NCI-H2081 (cell line): ENCODE measurements around the gene CPLX4.

Experiments used
- DNase-seq, 2 experiments: peaks; one replicate each; lab custom pipeline; 2025; lab: John Stamatoyannopoulos, UW

CPLX4 gene

GRCh38 chr18:59306640-59307039 lies 11.8 kb downstream of the CPLX4 start:
- DNase-seq, result no peak

GRCh38 chr18:59305295-59305694 lies 13.2 kb downstream of the CPLX4 start:
- no peak for DNase-seq

- DNase-seq, result no peak
Observed at GRCh38 chr18:59303656-59304195, 14.7 kb downstream of the CPLX4 start.

- DNase-seq, result no peak
Observed at GRCh38 chr18:59303006-59303405, 15.4 kb downstream of the CPLX4 start.

GRCh38 chr18:59301929-59302328 lies 16.5 kb downstream of the CPLX4 start:
- no peak for DNase-seq

GRCh38 chr18:59300676-59301285 lies 17.7 kb downstream of the CPLX4 start:
- DNase-seq, result no peak

- no peak for DNase-seq
Observed at GRCh38 chr18:59298871-59299270, 19.6 kb downstream of the CPLX4 start.

- DNase-seq, result no peak
Observed at GRCh38 chr18:59293317-59293716, 25.1 kb downstream of the CPLX4 start.

- no peak for DNase-seq
Observed at GRCh38 chr18:59286341-59286740, 32.1 kb downstream of the CPLX4 start.

GRCh38 chr18:59282341-59282740 lies 36.1 kb downstream of the CPLX4 start:
- no peak for DNase-seq

- DNase-seq, result no peak
Observed at GRCh38 chr18:59279722-59280121, 38.7 kb downstream of the CPLX4 start.

- no peak for DNase-seq
Observed at GRCh38 chr18:59279193-59279592, 39.3 kb downstream of the CPLX4 start.

- DNase-seq, result no peak
Observed at GRCh38 chr18:59278793-59279192, 39.7 kb downstream of the CPLX4 start.

GRCh38 chr18:59276047-59276446 lies 42.4 kb downstream of the CPLX4 start:
- no peak for DNase-seq

GRCh38 chr18:59275406-59275949 lies 43.0 kb downstream of the CPLX4 start:
- DNase-seq, result no peak

- no peak for DNase-seq
Observed at GRCh38 chr18:59274533-59274928, 43.9 kb downstream of the CPLX4 start.

- no peak for DNase-seq
Observed at GRCh38 chr18:59273759-59274532, 44.5 kb downstream of the CPLX4 start.

- DNase-seq, result no peak
Observed at GRCh38 chr18:59272891-59273758, 45.3 kb downstream of the CPLX4 start, which contains the start of gene RAX. Gene RAX (minus strand): TSS chr18:59273454. CDS start chr18:59273206, 248 bp downstream.

- no peak for DNase-seq
Observed at GRCh38 chr18:59272221-59272888, 46.1 kb downstream of the CPLX4 start.

GRCh38 chr18:59271606-59272220 lies 46.7 kb downstream of the CPLX4 start:
- no peak for DNase-seq

- no peak for DNase-seq
Observed at GRCh38 chr18:59270689-59271257, 47.7 kb downstream of the CPLX4 start.
